ENCODE measurements around the gene CADM2. TPM values are rescaled to one million over a fixed set of nuclear protein-coding genes. Genes with fewer than 3 reads are reported as not detected.

Gene CADM2
- total RNA-seq, 1 donor from 2014 or later, result 4.3 TPM

DNA sequence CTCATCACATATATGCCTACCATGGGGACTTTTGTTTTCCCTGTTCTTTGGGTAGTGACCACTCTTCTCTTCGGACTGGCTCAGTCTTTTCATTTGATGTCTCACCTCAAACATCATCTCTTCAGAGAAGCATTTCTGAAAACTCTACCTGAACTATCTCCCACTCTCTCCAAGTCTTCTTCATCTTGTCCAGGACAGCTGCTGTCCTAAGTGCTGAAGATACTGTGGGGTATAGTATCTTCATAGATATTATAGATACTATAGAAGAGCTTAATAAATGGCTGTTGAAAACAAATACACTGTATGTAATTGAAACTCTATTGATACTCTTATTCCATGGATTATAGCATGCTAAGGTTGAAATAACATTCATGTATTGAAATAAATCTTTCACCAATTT, 672.3 kb downstream of the CADM2 start:
- TF ChIP-seq, protein P1, sequence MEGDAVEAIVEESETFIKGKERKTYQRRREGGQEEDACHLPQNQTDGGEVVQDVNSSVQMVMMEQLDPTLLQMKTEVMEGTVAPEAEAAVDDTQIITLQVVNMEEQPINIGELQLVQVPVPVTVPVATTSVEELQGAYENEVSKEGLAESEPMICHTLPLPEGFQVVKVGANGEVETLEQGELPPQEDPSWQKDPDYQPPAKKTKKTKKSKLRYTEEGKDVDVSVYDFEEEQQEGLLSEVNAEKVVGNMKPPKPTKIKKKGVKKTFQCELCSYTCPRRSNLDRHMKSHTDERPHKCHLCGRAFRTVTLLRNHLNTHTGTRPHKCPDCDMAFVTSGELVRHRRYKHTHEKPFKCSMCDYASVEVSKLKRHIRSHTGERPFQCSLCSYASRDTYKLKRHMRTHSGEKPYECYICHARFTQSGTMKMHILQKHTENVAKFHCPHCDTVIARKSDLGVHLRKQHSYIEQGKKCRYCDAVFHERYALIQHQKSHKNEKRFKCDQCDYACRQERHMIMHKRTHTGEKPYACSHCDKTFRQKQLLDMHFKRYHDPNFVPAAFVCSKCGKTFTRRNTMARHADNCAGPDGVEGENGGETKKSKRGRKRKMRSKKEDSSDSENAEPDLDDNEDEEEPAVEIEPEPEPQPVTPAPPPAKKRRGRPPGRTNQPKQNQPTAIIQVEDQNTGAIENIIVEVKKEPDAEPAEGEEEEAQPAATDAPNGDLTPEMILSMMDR (IDR thresholded peaks at IDR 0.05; ENCODE audit: borderline replicate concordance), result no peak
- no peaks in the 10 kb centered on the region for H3K27me3 ChIP-seq (ENCODE audit: low read depth)
- H3K27ac ChIP-seq (replicated peaks), result no peak overlapping the region
- no peak for DNase-seq
- no peaks in the 10 kb centered on the region for H3K36me3 ChIP-seq
- no peaks in the 10 kb centered on the region for H3K9me3 ChIP-seq (replicated peaks)
- intact Hi-C loops (cut with micrococcal nuclease), result no loop called here
- no peak overlapping the region for H3K4me3 ChIP-seq
- no peaks in the 10 kb centered on the region for H3K4me1 ChIP-seq

DNA sequence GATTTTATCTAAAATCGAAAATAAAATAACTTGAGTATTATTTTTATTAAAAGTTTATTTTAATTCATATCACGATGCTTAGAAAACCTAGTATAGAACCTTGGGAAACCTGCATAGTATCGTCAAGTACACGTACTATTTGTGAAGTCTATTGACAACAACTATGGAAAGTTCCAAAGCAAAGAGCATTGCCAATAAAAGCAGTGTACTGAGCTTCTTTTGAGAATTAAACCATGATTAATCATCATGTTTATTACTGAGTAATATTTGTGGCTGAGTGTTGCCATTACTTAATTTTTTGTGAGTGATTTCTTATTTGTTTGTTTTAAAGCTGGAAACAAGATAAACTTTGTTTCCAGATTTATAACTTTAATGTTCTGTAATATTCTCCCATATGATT, 674.1 kb downstream of the CADM2 start:
- TF ChIP-seq, protein P1 (IDR thresholded peaks at IDR 0.05; ENCODE audit: borderline replicate concordance), result no peak
- no peak overlapping the region for H3K4me3 ChIP-seq
- H3K27ac ChIP-seq (replicated peaks), result no peak overlapping the region
- H3K36me3 ChIP-seq, result no peaks in the 10 kb centered on the region
- no peaks in the 10 kb centered on the region for H3K27me3 ChIP-seq (ENCODE audit: low read depth)
- no peak for DNase-seq
- H3K4me1 ChIP-seq, result no peaks in the 10 kb centered on the region
- intact Hi-C loops (cut with micrococcal nuclease), result no loop called here
- no peaks in the 10 kb centered on the region for H3K9me3 ChIP-seq (replicated peaks)

DNA sequence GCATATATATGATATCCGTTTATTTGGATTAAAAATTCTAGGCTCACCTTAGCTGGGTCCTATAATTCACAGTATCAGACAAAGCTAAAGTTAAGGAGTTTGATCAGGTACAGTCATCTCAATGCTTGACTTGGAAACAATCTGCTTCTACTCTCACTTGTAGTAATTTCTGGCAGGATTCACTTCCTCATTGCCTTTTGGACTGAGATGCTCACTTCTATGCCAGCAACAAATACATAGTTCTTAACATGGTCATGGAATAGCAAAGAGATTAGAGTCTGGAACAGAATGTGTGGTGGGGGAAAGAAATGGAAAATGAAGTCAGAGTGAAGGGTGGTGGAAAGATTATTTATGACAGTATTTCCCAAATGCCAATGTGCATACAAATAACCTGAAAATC, 693.6 kb downstream of the CADM2 start:
- Histone ChIP-seq H3K9me3 (replicated peaks) (no peaks in the 10 kb centered on the region), H3K36me3 (no peaks in the 10 kb centered on the region), H3K4me1 (no peaks in the 10 kb centered on the region), H3K27me3 (ENCODE audit: low read depth) (no peaks in the 10 kb centered on the region), H3K27ac (replicated peaks) (no peak overlapping the region), H3K4me3 (no peak overlapping the region)
- intact Hi-C loops (cut with micrococcal nuclease), result no loop called here
- TF ChIP-seq, protein P1 (IDR thresholded peaks at IDR 0.05; ENCODE audit: borderline replicate concordance), result no peak
- DNase-seq, result no peak

DNA sequence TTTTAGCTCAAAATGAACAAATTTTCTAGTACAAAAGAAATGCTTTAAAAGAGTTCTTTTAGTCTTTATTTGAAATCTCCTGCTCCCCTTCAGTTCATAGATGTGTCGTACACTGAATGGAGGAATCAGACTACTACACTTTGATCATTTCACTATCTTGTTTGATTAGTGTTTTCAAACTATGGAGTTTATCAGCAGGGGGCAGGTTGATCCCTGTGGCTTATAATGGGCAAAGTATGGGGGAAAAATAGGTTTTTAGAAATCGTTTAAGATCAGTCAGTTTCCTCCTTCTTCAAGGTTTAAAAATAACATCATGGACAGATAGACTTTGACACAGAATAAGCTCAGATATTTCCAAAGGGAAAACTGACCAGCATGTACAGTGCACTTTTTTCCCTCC, 701.7 kb downstream of the CADM2 start:
- Histone ChIP-seq H3K4me3 (no peak overlapping the region), H3K9me3 (replicated peaks) (no peaks in the 10 kb centered on the region), H3K36me3 (no peaks in the 10 kb centered on the region), H3K27me3 (ENCODE audit: low read depth) (no peaks in the 10 kb centered on the region), H3K27ac (replicated peaks) (no peak overlapping the region), H3K4me1 (no peaks in the 10 kb centered on the region)
- intact Hi-C loops (cut with micrococcal nuclease), result no loop called here
- DNase-seq, result no peak
- TF ChIP-seq, protein P1 (IDR thresholded peaks at IDR 0.05; ENCODE audit: borderline replicate concordance), result no peak

DNA sequence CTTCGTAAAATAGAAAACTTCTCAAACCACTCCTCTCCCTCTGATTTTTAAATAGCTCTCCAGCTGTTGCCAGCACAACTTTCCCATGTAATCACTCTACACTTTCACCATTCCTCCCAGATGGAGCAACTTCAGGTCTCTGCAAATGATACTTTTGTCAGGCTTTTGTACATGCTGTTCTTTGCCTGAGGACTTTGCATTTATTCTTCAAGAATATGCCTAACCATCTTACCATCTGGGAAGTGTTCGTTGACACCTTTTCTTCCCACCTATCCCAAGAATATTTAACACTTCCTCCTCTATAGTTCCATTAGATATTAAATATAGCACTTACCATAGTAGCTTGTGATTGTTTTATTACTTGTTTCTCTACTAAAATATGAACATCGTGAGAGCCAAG, 703.7 kb downstream of the CADM2 start:
- Histone ChIP-seq H3K4me1 (no peaks in the 10 kb centered on the region), H3K36me3 (no peaks in the 10 kb centered on the region), H3K27me3 (ENCODE audit: low read depth) (no peaks in the 10 kb centered on the region), H3K9me3 (replicated peaks) (no peaks in the 10 kb centered on the region), H3K27ac (replicated peaks) (no peak overlapping the region), H3K4me3 (no peak overlapping the region)
- TF ChIP-seq, protein P1 (IDR thresholded peaks at IDR 0.05; ENCODE audit: borderline replicate concordance), result no peak
- intact Hi-C loops (cut with micrococcal nuclease), result no loop called here
- DNase-seq, result no peak

DNA sequence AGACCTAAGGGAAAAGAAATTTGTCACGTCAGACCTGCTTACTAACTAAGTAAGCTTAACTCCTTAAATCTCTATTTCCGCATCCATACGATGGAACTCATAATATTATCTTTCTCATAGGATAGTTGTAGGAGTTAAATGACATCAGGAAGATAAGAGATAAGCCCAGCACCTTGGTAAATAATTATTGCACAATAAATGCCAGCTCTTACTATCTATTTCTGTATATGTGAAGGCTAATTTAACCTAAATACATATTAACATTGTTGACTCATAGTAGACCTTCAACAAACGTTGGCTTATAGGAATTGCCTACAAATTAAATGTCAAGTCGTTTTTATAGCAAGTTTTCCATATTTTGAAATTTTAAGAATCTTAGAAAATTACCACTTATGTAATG, 709.0 kb downstream of the CADM2 start:
- Histone ChIP-seq H3K4me1 (no peaks in the 10 kb centered on the region), H3K4me3 (no peak overlapping the region), H3K9me3 (replicated peaks) (no peaks in the 10 kb centered on the region), H3K36me3 (no peaks in the 10 kb centered on the region), H3K27ac (replicated peaks) (no peak overlapping the region), H3K27me3 (ENCODE audit: low read depth) (no peaks in the 10 kb centered on the region)
- no peak for DNase-seq
- intact Hi-C loops (cut with micrococcal nuclease), result no loop called here
- TF ChIP-seq, protein P1 (IDR thresholded peaks at IDR 0.05; ENCODE audit: borderline replicate concordance), result no peak
